ENCODE data around the gene SUV39H1.

DNA sequence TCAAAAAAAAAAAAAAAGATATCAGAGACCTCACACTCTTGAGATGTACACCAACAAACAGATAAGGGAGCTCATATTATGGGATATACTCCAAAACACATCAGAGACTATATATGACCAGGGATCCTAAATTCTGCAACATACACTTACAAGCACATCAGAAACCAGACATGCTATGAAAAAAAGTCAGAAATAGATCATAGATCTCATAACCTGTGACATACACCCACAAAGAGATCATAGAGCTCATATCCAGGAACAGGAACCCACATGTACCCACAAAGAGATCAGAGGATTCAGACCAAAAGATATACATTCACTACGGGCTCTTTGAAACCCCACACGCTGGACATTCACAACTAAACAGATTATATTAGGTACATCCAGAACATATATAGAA lies 30.1 kb downstream of the SUV39H1 start:
- no peak for TF ChIP-seq ZFP30 (CRISPR knock-in tag; IDR thresholded peaks at IDR 0.05)
- no peak for TF ChIP-seq ZNF70 (CRISPR knock-in tag; IDR thresholded peaks at IDR 0.05)
- no peak for TF ChIP-seq TCF4 (CRISPR knock-in tag; IDR thresholded peaks at IDR 0.05; ENCODE audit: borderline replicate concordance)
- TF ChIP-seq, protein P1, sequence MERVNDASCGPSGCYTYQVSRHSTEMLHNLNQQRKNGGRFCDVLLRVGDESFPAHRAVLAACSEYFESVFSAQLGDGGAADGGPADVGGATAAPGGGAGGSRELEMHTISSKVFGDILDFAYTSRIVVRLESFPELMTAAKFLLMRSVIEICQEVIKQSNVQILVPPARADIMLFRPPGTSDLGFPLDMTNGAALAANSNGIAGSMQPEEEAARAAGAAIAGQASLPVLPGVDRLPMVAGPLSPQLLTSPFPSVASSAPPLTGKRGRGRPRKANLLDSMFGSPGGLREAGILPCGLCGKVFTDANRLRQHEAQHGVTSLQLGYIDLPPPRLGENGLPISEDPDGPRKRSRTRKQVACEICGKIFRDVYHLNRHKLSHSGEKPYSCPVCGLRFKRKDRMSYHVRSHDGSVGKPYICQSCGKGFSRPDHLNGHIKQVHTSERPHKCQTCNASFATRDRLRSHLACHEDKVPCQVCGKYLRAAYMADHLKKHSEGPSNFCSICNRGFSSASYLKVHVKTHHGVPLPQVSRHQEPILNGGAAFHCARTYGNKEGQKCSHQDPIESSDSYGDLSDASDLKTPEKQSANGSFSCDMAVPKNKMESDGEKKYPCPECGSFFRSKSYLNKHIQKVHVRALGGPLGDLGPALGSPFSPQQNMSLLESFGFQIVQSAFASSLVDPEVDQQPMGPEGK (CRISPR knock-in tag; IDR thresholded peaks at IDR 0.05; ENCODE audit: borderline replicate concordance): no peak
- TF ChIP-seq, protein P2, sequence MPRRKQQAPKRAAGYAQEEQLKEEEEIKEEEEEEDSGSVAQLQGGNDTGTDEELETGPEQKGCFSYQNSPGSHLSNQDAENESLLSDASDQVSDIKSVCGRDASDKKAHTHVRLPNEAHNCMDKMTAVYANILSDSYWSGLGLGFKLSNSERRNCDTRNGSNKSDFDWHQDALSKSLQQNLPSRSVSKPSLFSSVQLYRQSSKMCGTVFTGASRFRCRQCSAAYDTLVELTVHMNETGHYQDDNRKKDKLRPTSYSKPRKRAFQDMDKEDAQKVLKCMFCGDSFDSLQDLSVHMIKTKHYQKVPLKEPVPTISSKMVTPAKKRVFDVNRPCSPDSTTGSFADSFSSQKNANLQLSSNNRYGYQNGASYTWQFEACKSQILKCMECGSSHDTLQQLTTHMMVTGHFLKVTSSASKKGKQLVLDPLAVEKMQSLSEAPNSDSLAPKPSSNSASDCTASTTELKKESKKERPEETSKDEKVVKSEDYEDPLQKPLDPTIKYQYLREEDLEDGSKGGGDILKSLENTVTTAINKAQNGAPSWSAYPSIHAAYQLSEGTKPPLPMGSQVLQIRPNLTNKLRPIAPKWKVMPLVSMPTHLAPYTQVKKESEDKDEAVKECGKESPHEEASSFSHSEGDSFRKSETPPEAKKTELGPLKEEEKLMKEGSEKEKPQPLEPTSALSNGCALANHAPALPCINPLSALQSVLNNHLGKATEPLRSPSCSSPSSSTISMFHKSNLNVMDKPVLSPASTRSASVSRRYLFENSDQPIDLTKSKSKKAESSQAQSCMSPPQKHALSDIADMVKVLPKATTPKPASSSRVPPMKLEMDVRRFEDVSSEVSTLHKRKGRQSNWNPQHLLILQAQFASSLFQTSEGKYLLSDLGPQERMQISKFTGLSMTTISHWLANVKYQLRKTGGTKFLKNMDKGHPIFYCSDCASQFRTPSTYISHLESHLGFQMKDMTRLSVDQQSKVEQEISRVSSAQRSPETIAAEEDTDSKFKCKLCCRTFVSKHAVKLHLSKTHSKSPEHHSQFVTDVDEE (CRISPR knock-in tag; IDR thresholded peaks at IDR 0.05): no peak
- TF ChIP-seq GLIS3 (CRISPR knock-in tag; IDR thresholded peaks at IDR 0.05): no peak
- TF ChIP-seq BACH2 (CRISPR knock-in tag; IDR thresholded peaks at IDR 0.05; ENCODE audit: borderline replicate concordance): no peak
- no peak for TF ChIP-seq TOX (CRISPR knock-in tag; IDR thresholded peaks at IDR 0.05; ENCODE audit: borderline replicate concordance)
- TF ChIP-seq CREB5 (CRISPR knock-in tag; IDR thresholded peaks at IDR 0.05; ENCODE audit: low read depth): no peak
- TF ChIP-seq ZFP3 (CRISPR knock-in tag; IDR thresholded peaks at IDR 0.05): no peak
- no peak for TF ChIP-seq OSR1 (CRISPR knock-in tag; IDR thresholded peaks at IDR 0.05)
- TF ChIP-seq, protein P3, sequence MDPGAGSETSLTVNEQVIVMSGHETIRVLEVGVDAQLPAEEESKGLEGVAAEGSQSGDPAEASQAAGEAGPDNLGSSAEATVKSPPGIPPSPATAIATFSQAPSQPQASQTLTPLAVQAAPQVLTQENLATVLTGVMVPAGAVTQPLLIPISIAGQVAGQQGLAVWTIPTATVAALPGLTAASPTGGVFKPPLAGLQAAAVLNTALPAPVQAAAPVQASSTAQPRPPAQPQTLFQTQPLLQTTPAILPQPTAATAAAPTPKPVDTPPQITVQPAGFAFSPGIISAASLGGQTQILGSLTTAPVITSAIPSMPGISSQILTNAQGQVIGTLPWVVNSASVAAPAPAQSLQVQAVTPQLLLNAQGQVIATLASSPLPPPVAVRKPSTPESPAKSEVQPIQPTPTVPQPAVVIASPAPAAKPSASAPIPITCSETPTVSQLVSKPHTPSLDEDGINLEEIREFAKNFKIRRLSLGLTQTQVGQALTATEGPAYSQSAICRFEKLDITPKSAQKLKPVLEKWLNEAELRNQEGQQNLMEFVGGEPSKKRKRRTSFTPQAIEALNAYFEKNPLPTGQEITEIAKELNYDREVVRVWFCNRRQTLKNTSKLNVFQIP (CRISPR knock-in tag; IDR thresholded peaks at IDR 0.05; ENCODE audit: borderline replicate concordance, low read depth): no peak
- no peak for TF ChIP-seq ZNF8 (CRISPR knock-in tag; IDR thresholded peaks at IDR 0.05)
